GM10248 (cell line): ENCODE measurements around the gene IRAK1.

Experiments
- CTCF ChIA-PET: fragments of 300-600 bp; sonication (Branson Sonifier 250); formaldehyde crosslinking; extraction: SDS; loops from one replicate; lab custom pipeline; 2021; ENCODE audit warnings: antibody characterized with exemption; lab: Yijun Ruan, JAX
- POLR2A ChIA-PET: fragments of 350-650 bp; sonication (Branson Sonifier 250); formaldehyde crosslinking; extraction: SDS; loops from one replicate; lab custom pipeline; 2020; ENCODE audit warnings: antibody characterized with exemption; lab: Yijun Ruan, JAX
- DNase-seq: peaks from one replicate; pipeline ENCODE4 v3.0.0; 2012; ENCODE audit errors: extremely low spot score
- CTCF ChIP-seq: IDR thresholded peaks from 2 replicates; pipeline ENCODE4 v1.5.1; 2012; ENCODE audit warnings: mild to moderate bottlenecking, low read depth; ENCODE audit errors: extremely low read depth, missing control alignments, control extremely low read depth

Gene IRAK1

GRCh38 chrX:153974003-153974725 is 45.5 kb downstream of the IRAK1 start:
- no peak for TF ChIP-seq CTCF
- ChIA-PET CTCF (interaction anchor here (1.1 to 2.3 kb wide), 3 partner anchors 9 to 39 kb away, joined by 3 to 8 read pairs (median 4); no protein-coding TSS in a partner anchor), POLR2A (no interaction called here)
- DNase-seq, result no peak

GRCh38 chrX:153973127-153974002 is 46.3 kb downstream of the IRAK1 start:
- TF ChIP-seq CTCF, result no peak
- DNase-seq, result no peak
- CTCF ChIA-PET, result interaction anchor here (1.1 to 2.3 kb wide), 3 partner anchors 8 to 40 kb away, joined by 3 to 8 read pairs (median 4); no protein-coding TSS in a partner anchor
- POLR2A ChIA-PET, result interaction anchor here (0.6 kb wide), 1 partner anchor 25 kb away, joined by 3 read pairs; no protein-coding TSS in a partner anchor

- peak; percentile 91 for DNase-seq
- TF ChIP-seq CTCF, result no peak
- POLR2A ChIA-PET, result interaction anchor here (0.6 kb wide), 1 partner anchor 25 kb away, joined by 3 read pairs; no protein-coding TSS in a partner anchor
- CTCF ChIA-PET, result interaction anchor here (1.8 to 2.3 kb wide), 2 partner anchors 24 to 41 kb away, joined by 4 to 8 read pairs; no protein-coding TSS in a partner anchor
Measured at GRCh38 chrX:153972368-153973126, 47.2 kb downstream of the IRAK1 start, which contains the start of gene TMEM187. Gene TMEM187 (plus strand): TSS chrX:153972754. CDS start chrX:153982063, 9,309 bp downstream.

GRCh38 chrX:153971450-153972367 is 48.0 kb downstream of the IRAK1 start, which contains the start of gene HCFC1:
Gene HCFC1 (minus strand): TSS chrX:153971818. CDS start chrX:153970840, 978 bp downstream.
- POLR2A ChIA-PET, result interaction anchor here (1.0 kb wide), 1 partner anchor 45 kb away, joined by 3 read pairs; no protein-coding TSS in a partner anchor

More at GRCh38 chrX:153971450-153972367, 48.0 kb downstream of the IRAK1 start, which contains the start of gene HCFC1:
- DNase-seq, result peak; percentile 84
- no peak for TF ChIP-seq CTCF
- CTCF ChIA-PET, result interaction anchor here (1.8 to 14.3 kb wide), 2 partner anchors 22 to 25 kb away, joined by 4 to 137 read pairs; partner anchors contain the start of gene RENBP
